NOMO-1 treated with DMSO at 0.1 percent for 48 hours (cell line): ENCODE data around the gene DNAJC1.

Experiments used
- DNase-seq: peaks from one replicate; lab custom pipeline; 2025; ENCODE audit not compliant: unreplicated experiment; lab: John Stamatoyannopoulos, UW

The DNAJC1 gene

DNA sequence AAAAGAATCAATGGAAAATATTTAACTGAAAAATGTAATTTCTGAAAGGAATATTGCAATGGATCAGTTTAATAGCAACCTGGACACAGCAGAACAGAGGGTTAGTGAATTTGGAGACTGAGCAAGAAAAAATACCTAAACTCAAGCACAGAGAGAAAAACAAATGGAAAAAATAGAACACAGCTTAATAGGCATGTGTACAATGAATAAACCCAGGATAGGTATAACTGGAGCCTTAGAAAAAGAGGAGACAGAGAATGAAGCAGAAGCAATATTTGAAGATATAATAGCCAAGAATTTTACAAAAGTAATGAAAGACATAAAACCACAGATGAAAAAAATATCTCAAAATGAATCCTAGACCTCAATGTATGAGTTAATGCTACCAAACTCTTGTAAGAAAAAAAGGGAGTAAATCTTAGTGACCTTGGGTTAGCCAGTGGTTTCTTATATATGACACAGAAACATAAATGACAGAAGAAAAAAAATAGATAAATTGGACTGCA lies 2.9 kb upstream of the DNAJC1 start:
- DNase-seq, result no peak

DNA sequence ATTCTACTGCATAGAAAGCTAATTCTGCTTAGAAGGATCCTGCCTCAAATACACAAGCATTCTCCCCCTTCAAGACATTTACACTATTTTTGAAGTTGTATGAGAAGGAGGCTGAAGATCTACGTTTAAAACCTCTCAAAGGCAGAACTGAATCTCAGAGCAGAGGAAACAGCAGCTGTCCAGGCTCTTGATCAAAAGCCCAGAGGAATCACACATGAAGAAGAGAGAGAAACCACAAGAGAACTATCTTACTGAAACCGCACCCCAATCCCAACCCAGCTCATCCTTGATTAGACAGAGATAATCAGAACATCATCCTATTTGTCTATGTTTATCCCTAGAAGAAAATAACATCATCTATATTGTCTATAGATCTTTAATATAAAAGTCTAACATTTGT lies 2.2 kb upstream of the DNAJC1 start:
- DNase-seq, result no peak

DNA sequence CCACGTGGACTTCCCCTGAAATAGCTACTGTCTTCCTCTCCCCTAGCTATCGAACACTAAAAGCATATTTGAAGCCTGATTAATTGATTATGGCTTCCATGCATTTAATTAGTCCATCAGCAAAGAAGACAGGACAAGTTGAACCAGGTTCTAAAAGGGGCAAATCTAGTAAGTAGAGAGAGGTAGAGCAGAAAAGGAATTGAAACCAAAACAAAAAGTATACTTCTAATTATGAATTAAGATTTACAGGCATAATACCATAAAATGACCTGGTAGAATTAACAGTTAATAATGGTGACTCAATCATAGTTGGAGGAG lies 393 bp upstream of the DNAJC1 start:
- DNase-seq, result no peak

DNA sequence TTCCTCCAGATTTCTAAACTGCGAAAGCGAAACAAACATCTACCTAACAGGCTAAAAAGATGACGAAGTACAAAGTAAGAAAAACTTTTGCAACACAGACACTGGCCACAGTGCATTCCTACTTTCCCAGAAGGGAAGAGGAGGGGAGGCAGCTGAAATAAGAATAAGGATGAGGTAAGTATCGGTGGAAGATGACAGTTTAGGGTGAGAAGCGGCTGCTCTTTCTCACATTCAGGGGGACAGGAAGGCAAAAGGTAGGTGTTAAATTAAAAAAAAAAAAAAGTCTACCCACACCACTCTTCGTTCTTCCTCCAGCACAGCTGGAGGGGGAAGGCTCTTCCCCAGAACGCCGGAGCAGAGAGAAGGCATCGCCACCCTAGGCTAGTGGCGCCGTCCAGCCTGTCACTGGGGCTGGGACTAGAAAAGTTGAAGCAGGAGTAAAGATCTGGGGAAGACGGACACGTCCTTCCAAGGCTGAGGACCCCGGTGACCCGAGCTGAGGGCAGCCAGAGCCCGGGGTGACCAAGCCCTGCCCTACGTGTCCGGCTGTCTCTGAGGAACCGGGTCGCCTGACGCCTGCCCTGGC lies 846 bp downstream of the DNAJC1 start:
- DNase-seq, result no peak

DNA sequence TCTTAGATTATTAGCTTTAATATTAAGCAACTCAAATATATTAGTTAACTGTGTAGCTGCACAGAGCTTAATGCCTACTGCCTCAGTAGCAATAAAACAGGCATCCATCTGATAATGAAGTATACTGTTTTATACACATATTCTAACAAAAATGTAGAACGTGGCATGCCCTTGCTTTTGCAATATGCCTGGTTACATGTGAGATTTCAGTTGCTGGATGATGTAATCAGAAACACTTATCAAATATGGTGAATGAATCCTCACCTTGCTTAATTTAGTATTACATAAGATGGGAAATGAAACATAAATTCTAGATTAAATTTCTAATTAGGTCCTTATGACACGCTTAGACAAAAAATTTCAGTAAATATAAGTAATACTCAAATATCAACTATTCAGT lies 8.0 kb downstream of the DNAJC1 start:
- peak; percentile 72 for DNase-seq

DNA sequence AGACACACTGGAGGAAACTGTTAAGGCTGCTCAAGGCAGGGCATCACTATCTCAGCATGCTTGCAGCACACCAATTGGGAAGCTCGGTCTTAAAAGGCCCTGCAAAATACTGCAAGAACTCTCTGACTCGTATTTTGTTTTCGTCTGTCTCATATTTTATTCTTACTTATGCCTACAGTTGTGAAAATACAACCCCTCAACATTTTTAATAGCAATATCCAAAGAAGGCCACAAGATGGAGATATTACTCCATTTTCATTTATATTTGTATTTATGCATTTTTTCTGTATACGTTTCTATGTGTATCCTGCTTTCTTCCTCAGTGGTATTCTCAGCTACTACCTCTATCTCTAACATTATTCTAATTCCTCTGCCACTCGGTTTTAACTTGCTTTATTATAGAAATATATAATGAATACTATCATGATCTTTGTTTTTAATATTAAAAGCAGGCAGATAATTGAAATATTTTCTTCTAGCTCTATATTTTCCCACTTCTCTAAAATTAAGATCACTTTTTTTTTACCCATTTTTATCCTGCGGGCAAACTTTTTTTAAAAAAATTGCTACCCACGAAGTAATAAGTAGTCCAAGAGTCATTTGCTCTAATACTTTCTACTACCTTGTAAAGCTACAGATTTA lies 10.0 kb downstream of the DNAJC1 start:
- peak; percentile 74 for DNase-seq

DNA sequence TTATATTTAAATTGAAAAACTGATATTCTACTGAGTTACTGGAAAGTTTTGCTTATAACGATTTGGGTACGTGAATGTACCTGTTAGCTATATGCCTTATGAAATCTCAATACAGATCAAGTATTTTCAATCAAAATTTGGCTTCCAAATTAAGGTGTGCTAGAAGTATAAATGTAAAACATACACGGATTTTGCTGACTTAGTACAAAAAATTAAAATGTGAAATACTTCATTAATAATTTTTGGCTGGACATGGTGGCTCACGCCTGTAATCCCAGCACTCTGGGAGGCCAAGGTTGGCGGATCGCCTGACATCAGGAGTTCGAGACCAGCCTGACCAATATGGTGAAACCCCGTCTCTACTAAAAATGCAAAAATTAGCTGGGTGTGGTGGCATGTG lies 11.7 kb downstream of the DNAJC1 start:
- no peak for DNase-seq

DNA sequence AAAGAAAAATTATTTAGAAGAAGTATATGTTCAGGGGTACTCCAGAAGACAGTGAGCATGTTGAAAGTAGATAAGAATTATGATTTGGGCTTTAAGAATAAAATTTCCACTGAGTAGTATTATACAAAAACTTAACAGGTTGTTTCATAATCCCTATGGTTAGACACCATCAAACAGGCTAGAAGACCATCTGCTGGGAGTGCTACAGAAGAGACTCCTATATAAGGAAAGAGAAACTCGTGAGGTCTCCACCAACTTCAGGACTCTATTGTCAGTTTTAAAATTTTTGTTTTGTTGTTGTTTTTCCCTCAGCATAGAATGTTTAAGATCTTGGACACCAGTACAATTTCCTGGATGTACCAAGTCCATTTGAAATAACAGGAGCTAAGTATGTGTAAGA lies 13.1 kb downstream of the DNAJC1 start:
- DNase-seq, result no peak

DNA sequence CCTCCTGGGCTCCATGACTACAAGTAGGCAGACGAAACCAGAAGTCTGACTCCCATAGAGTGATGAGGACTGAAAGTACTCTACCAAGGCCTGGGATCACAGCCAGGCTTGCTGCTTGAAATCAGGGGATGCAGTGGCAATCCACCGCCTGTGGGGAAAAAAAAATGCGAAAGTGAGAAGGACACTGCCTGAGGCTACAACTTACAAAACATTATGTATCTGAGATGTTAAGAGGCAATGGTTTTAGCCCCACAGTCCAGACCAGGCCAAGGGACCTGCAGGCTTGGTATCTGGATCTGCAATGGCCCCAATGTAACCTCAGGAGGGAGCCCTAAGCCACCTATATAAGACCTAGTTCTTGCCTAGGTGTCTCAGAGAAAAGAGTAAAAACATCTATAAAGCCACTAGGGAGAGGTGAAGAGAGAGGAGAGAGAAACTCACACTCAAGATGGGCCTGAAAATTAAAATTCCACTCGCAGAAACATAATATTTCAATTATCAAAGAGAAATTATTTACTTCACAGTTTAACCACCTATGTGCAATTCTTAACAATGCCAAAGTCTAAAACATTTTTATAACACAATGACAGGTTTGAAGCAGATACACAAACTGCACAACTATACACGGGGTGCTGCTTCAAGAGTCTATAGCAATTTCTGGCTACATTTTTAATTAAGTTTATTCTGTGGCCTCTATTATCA lies 13.9 kb downstream of the DNAJC1 start:
- peak; percentile 86 for DNase-seq

DNA sequence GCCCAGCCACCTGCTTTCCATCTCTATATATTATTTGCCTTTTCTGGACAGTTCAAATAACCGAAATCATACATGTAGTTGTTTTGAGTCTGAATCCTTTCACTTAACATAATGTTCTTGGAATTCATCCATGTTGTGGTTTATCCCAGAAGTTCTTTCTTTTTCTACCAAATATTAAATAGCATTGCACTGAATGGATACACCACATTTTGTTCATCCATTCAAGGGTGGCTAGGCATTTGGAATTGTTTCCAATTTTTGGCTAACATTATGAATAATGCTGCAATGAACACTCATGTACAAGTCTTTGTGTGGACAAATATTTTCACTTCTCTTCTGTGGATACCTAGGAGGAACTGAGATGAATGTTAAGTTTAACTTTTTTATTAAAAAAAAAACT lies 18.0 kb downstream of the DNAJC1 start:
- DNase-seq, result no peak

DNA sequence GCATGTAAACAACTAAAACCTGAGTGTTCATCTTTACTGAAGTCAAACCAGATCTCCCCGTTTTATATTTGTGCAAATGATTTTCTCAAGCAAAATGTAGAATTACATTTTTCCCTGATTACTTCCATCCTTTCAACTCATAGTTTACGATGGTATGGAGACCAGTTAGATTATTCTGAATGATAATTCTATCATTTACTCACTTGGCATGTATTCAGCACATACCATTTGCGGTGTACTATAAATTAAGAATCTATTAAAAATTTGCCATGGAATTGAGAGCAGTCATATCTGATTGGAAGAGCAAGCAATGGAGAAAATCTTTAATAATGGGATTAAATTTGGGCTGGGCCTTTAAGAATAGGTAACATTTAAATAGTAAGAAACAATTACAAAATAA lies 22.4 kb downstream of the DNAJC1 start:
- DNase-seq, result no peak

DNA sequence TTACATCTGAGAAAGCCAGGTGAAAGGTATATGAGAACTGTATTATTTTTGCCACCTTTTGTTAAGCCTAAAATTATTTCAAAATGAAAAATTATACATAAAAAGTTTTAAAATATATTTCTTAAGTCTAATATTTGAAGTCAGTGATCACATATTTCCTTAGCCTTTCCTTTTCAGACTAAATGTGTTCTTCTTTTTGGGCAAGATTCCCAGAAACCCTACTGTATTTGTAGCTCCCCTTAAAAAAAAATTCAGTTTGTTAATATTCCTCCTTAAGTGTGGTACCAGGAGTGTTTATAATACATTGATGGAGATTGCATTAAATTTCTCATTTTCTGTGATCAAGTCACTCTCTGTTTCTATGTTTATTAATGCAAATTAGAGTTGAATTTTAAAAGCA lies 22.8 kb downstream of the DNAJC1 start:
- no peak for DNase-seq

DNA sequence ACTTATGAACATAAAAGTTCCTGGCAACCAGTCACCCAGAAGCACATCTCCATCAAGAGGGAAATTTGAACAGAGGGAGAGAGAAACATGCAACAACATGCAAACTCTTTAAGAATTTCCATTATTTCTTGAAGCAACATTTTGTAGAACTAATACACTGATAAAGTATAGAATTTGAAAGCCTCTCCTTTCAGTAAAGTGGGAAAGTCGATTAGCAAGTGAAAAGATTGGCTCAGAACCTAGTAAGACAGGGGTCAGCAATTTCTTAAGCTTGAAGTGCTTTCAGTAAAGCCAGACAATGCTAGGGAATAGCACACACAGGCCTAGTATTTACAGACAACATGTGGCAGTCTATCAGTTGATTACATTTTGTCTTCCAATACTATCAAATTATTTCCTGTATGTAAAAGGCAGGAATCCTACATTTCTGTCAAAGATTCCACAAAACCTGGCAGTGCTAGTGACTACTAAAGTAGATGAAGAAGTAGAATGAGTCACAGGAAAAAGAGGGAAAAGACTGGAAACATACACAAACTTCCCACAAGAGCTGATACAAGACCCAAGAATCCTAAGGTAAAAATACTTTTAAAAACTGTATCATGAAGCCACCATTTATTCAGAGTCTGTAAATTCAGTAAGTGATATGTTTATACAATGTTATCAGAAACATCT lies 25.2 kb downstream of the DNAJC1 start:
- no peak for DNase-seq

DNA sequence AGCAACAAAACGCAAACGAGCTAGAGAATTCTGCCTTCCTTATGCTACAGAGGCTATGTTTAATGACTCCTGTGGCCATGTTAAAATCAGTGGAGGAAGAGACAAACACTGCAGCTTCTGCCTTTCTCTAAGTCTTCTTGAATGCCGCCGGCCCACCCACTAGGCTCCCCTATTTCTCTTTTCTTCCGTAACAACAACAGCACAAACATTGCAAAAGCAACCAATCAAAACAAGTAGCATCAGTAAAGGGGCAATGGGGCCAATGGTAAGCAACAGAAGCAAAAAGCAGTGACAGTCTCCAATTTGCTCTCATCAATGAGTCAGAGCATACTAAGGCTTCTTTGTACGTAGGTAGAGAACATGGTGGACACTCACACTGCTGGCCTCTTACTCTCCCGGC lies 26.8 kb downstream of the DNAJC1 start:
- peak; percentile 85 for DNase-seq

DNA sequence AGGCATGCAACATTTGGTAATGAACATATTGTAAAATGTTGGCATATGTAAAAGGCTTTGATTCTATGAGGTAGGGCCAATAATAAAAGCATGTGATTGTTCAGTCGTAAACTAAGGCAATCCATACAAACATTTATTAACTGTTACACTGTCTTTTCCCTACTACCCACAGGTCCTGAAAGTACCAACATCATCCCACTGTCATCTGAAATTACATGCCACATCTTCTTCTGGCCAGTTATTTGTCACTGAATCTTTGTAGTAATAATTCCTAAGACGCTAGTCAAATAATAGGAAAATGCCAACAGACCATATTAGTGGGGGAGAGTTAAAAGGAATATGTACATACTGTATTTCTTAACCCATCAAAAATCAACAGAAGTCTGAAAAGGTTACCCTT lies 27.2 kb downstream of the DNAJC1 start:
- DNase-seq, result no peak

DNA sequence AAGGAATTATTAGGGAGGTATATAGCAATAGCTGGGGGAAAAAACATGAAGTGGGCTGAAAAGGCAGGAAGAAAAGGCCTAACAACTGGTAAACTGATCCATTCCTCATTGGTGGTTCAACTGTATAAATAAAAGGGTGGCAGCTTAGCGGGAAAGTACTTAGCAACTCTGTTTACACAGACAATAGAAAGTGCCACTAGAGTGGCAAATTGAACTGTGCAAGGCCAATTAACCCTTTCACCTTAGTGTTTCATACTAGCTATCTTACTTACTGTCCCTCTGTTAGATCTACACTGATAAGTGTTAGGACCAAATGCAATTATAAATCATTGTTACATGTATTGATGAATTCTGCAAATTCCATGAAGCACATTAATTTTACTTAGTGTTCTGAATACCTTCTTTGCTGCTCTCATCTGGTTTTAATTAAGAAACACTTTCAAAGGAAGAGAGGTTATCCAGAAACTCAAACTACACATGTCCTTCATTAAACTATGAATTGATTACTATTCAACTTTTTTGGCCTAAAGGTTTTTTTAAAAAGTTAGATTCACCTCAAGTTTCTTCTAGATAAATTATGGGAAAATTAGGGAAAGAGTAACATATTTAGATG lies 28.0 kb downstream of the DNAJC1 start:
- DNase-seq, result no peak

DNA sequence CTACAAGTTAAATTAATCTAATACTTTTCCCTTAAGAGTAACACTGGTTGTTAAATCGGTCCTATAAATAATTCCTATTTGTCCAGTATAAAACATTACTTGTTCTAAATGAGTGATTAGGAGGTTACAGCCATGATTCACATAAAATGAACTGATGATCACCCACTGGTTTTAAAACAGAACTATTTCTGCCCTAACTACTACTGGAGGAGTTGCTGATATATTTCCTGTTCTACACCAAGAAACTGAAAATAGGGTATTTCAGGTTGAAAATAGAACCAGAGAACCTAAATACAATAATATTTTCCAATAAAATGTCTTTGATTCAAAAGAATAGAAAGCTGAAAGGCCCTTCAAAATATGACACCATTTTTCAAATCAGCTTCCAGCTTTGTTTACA lies 30.9 kb downstream of the DNAJC1 start:
- DNase-seq, result no peak

DNA sequence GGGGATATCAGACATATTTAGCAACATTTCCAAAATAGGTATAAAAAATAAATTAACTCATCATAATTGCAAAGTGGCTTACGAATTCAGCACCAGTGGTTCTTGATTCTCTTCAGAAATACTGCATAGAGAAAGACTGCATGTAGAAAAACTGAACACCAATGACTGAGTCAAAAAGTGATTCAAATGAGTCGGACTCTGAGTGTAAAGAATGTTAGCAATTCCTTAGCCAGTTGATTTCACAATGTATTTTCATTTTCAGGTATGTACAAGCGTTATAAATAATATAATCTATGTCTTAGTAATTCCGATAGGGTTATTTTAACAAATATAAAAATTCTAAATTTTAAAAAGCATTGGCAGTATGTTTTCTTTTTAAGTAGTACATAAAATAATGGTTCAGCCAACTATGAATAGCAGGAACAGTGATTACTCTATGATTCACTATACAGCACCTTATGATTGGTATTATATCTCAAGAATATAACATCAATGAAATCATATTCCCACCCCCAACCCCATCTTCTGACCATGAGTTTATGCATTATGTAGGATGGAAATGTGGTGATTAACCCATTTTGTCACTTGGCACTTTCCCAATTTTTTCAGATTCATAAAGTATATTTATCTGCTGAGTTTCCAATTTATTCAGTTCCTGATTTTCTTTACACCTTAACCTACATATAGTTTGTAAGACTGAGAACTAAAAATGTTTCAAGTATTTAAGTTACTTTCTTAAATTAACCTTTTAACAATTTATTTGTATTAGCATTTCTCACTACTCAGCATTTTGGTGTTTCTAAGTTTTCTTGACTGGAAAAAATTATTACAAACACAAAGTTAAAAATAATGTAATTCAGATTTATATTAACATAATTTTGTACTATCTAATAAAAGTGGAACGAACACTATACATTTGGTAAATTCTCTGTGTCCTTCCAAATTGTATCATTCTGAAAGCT lies 33.9 kb downstream of the DNAJC1 start:
- DNase-seq, result no peak

DNA sequence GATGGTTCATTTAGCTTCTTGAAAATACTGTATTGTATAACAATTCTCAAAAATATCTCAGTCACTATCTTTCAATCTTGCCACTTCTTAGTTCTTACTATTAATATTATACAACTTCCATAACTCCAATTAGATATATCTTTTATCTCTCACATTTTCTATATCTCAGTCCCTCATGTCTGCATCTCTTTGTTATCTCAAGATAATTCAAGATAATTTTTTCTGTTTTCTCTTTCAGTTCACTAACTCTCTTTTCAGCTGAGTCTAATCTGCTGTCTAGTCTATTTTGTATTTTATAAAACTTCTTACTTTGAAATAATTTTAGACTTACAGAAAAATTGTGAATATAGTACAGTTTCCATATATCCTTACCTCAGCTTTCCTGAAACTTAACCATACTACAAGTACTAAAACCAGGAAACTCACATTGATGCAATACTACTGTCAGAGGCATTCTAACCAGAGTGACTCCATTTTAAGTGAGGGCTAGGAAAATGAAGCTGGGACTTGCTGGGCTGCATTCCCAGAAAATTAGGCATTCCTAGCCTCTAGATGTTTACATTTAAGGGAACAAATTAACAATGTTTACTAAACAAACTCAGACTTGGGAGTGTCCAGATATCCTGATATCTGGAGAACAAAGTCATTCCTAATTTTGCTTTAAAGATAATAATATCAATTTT lies 38.4 kb downstream of the DNAJC1 start:
- DNase-seq, result no peak

DNA sequence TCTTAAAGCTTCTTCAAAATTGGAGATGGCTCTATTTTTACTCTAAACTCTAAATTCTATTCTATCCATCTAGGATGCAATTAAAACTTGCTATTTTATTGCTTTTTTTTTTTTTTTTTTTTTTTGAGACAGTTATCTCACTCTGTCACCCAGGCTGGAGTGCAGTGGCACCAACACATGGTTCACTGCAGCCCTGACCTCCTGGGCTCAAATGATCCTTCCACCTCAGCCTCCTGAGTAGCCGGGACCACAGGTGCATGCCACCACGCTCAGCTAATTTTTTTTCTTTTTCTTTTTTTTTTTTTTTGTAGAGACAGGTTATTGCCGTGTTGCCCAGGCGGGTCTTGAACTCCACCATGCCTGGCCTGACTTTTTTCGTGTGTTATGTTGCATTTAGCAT lies 41.2 kb downstream of the DNAJC1 start:
- no peak for DNase-seq
